T1000 (cell line): ENCODE data around the gene CXorf49B.
"Not testable (repeated sequence)": the region's sequence is repeated elsewhere in the genome, so short reads cannot be mapped to it uniquely, and the experiment has no call there.

Experiments used
- DNase-seq: peaks from one replicate; lab custom pipeline; 2025; ENCODE audit warnings: mixed read lengths; lab: John Stamatoyannopoulos, UW

CXorf49B gene

GRCh38 chrX:71763049-71763448, at the start of gene CXorf49B:
TSS of gene CXorf49B (plus strand) at chrX:71763349. CDS start at chrX:71763424, 75 bp downstream.
- not testable (repeated sequence) for DNase-seq

GRCh38 chrX:71714064-71714463, 49.1 kb upstream of the CXorf49B start:
- not testable (repeated sequence) for DNase-seq

GRCh38 chrX:71715551-71715950, 47.6 kb upstream of the CXorf49B start:
- not testable (repeated sequence) for DNase-seq

DNA sequence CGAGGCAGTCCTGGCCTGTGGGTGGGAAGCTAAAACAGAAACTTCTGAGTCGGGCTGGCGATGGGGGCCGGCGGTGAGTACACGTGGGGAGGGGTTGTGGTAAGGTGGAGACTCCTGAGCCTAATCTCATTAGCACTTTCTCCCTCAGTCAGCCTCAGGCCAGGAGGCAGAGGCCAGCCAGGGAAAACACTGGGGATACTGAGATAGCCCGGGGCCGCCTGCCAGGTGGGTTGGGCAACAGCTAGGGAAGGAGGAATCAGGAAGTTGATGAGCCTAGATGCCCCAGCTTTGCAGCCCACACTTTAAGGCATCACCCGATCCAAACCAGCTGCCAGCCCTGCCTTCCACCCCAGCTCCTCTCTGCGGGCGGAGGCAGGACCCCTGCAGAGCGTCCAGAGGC, 46.8 kb upstream of the CXorf49B start:
- not testable (repeated sequence) for DNase-seq

GRCh38 chrX:71718185-71718584, 45.0 kb upstream of the CXorf49B start, which contains the start of gene CXorf49:
TSS of gene CXorf49 (minus strand) at chrX:71718285. CDS start at chrX:71718151, 134 bp downstream.
- DNase-seq = not testable (repeated sequence)

GRCh38 chrX:71719195-71719594, 44.0 kb upstream of the CXorf49B start:
- DNase-seq = not testable (repeated sequence)

DNA sequence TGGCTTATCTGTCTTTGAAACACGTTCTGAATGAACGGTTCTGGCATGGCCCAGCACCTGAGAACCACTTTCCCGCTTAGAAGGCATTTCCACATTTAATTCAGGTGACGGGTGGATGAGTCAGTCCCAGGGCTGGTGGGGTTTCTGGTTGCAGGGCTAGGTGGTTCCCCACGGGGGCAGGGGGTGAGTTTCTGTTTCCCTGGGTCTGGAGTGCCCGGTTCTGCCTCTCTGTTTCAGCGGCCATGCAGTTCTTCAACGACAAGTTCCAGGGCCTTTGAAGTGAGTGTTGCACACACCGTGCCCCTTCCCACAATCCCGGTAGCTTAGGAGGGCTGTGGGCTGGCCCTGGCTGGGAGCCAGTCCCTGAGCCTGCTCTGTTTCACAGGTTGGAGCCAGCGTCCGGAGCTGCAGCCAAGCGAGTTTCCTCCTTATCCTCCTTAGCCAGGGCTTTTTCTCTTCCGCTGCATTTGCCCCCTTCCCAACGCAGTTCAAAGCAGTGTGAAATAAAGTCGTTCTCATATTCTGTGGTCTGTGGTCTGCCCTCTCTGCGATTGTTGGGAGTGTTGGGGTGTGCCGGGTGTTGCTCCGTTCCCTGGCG, 42.8 kb upstream of the CXorf49B start:
- not testable (repeated sequence) for DNase-seq

GRCh38 chrX:71760688-71761281, 2.4 kb upstream of the CXorf49B start:
- DNase-seq = not testable (repeated sequence)

DNA sequence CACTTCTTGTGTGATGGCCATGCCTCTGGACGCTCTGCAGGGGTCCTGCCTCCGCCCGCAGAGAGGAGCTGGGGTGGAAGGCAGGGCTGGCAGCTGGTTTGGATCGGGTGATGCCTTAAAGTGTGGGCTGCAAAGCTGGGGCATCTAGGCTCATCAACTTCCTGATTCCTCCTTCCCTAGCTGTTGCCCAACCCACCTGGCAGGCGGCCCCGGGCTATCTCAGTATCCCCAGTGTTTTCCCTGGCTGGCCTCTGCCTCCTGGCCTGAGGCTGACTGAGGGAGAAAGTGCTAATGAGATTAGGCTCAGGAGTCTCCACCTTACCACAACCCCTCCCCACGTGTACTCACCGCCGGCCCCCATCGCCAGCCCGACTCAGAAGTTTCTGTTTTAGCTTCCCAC, 1.7 kb downstream of the CXorf49B start:
- DNase-seq = not testable (repeated sequence)

DNA sequence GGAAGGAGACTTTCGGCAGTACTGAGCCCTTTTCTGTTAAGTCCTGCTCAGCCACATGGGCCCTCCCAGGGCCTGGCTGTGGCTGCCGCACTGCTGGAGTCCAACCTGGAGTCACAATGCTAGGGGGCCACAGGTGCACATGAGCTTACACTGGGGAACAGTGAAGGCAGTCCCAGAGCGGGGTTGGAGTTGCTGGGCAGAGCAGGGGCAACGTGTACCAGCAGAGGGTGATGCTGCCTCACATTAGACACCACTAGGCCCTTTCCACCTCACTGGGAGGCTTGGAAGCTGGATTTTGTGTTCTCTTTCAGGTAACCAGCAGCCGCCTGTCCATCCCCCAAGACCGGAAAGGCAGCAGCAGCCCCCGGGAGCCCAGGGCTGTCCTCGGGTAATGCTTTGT, 2.5 kb downstream of the CXorf49B start:
- not testable (repeated sequence) for DNase-seq

GRCh38 chrX:71767134-71767533, 4.0 kb downstream of the CXorf49B start:
- not testable (repeated sequence) for DNase-seq

DNA sequence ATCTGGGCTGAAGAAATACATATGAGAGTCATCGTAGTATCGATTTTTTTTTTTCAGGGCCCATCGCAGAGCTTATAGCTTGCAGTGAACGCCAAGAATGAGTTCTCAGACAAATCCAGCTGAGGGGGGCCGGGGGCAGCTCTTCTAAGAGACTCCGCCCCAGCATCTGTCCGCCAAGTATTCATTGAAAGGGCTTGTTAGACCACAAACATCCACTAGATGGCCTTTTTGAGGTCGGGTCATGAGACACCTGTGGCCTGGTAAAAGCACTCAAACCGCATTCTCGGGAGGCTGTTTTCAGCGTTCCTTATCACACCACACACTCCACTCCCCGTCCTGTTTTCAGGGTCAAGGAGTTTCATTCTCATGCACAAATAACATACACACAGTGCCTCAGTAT, 15.2 kb downstream of the CXorf49B start:
- not testable (repeated sequence) for DNase-seq

DNA sequence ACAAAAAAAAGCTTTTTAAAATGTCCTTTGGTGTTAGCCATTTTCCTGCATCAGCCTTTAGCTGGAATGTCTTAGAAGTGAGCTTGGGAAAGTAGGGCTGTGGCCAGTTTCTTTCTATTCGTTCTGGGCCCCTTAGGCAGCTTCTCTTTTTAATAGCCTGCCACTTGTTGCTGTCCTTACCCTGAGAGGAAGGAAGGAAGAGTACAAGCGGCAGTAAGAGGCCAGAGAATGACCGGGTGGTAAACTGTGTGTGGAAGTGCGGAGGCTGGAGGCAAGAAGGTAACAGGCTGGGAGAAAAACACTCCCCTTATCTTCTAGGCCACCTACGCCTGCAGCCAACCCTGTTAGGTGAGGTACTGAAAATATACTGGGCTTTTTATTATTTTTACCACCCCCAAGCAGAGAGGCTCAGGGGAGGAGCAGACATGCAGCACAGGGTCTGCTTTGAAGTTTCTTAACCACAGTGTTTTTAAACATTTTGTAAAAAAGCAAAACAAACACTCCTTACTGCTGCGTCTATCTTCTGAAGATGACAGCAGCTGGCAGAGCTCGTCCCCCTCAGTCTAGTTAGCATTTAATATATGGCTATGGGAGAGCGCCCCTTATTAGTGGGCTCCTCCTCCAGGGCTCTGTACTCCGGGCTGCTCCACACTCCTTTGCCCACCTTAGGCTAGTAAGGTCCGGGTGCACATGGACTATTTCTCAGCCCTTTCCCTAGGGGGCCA, 19.2 kb downstream of the CXorf49B start:
- DNase-seq = not testable (repeated sequence)

GRCh38 chrX:71782950-71783299, 19.8 kb downstream of the CXorf49B start:
- not testable (repeated sequence) for DNase-seq

- not testable (repeated sequence) for DNase-seq
Measured at GRCh38 chrX:71783569-71784347, 20.6 kb downstream of the CXorf49B start.

DNA sequence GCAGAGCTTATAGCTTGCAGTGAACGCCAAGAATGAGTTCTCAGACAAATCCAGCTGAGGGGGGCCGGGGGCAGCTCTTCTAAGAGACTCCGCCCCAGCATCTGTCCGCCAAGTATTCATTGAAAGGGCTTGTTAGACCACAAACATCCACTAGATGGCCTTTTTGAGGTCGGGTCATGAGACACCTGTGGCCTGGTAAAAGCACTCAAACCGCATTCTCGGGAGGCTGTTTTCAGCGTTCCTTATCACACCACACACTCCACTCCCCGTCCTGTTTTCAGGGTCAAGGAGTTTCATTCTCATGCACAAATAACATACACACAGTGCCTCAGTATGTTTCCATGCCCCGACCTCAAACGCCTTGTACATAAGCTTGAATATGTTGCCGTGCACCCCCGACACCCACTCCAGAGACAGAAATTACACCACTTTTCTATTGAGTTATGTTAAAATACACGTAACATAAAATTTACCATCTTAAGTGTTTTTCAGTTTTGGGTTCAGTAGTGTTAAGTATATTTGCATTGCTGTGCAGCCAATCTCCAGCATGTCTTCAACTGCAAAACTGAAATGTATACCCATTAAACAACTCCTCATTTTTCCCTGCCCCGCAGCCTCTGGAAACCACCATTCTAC, 21.3 kb downstream of the CXorf49B start:
- not testable (repeated sequence) for DNase-seq

GRCh38 chrX:71806450-71806849, 43.3 kb downstream of the CXorf49B start:
- DNase-seq = not testable (repeated sequence)

DNA sequence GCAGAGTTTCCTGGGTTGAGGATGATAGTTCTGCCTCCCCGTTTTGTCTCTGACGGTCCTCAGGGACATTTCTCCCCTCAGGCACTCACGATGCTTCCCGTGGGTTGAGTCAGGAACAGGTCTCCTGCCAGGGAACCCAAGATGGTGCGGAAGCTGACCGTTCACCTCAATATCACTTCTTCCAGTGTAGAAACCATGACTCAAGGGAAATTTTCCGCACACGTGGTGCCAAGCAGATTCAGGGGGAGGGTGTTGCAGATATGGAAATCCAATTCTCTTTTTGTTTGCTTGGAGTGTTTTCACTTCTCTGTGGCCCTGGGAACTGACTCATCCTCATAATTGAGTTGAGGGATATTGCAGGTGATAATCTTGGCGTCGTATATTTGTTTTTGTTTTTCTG, 46.7 kb downstream of the CXorf49B start:
- no peak for DNase-seq

DNA sequence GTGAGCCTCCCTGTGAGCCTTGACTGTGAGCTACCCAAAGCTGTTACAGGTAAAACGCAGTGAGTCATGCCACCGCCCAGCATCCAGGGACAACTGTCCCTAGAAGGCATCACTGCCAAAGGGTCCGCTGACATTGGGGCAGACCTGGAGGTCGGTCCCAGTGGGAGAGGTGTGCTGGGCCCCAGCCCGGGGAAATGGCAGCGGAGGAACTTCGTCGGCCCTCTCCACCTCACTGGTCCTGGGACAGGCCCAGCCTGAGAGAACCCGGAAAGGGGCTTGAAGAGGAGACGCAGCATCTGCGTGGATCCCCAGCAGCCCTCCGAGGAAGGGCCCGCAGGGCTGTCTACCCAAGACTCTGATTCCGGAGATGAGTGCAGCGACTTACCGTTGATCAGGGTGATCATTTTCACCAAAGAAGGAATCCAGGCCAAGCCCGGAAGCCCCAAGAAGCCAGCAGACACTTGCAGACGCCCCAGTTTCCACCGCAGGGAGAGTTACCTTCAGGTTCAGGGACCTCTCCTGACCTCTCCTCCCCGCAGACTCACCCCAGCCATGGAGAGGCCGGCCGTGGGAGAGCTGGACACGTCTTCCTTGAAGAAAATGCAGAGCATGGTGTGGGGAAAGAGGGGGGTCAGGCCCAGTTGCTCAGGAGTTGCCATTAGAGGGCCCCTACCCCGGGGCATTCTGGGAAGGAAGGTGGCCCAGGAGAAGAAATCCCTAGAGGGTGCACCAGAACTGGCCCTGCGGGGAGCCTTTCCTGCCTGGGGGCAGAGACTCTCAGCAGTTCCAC, 51.2 kb downstream of the CXorf49B start:
- no peak for DNase-seq

- DNase-seq = no peak
Measured at GRCh38 chrX:71815121-71815905, 52.2 kb downstream of the CXorf49B start.
